GM18867 (cell line): Measurements from ENCODE around the gene ATP6V0C.
"Not testable (repeated sequence)": the region's sequence is repeated elsewhere in the genome, so short reads cannot be mapped to it uniquely, and the experiment has no call there.

ENCODE experiments used
- ATAC-seq: cut with Tn5 transposase; IDR thresholded peaks from one replicate; pipeline ENCODE4 v1.9.1; 2021; ENCODE audit warnings: mild to moderate bottlenecking, moderate library complexity; ENCODE audit not compliant: unreplicated experiment

The ATP6V0C gene

GRCh38 chr16:2527071-2527783 lies 13.5 kb downstream of the ATP6V0C start:
- no peak for ATAC-seq

GRCh38 chr16:2527784-2528100 lies 14.0 kb downstream of the ATP6V0C start:
- no peak for ATAC-seq

DNA sequence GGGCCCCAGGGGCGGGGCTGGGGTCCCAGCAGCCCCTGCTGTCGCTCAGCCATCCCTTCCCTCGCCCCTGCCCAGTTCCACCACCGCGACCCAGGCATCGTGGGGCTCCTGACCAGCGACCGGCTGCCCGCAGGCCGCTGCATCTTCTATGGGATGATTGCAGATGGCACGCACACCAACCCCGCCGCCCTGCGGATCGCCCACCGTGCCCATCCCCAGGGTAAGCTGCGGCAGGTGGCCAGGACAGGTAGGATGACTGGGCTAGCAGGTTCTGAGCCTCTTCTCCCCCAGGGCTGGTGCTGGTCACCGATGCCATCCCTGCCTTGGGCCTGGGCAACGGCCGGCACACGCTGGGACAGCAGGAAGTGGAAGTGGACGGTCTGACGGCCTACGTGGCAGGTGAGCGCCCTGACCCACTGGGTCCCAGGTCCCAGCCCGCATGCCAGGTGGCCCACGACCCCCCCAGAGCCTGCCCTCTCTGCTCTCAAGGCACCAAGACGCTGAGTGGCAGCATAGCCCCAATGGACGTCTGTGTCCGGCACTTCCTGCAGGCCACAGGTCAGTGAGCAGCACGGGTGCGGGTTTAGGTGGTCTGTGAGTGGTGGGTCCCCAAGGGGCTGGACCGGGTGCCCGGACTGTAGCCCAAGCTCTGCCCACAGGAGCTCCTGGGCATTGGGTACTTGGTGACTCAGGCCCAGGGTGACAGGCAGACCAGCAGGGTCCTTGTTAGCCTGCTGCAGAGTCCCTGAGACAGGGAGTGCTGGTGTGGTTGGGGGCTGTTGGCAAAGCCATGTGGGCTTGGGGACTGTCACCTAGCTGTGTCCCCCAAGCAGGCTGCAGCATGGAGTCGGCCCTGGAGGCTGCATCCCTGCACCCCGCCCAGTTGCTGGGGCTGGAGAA lies 14.7 kb downstream of the ATP6V0C start:
- ATAC-seq: no peak

DNA sequence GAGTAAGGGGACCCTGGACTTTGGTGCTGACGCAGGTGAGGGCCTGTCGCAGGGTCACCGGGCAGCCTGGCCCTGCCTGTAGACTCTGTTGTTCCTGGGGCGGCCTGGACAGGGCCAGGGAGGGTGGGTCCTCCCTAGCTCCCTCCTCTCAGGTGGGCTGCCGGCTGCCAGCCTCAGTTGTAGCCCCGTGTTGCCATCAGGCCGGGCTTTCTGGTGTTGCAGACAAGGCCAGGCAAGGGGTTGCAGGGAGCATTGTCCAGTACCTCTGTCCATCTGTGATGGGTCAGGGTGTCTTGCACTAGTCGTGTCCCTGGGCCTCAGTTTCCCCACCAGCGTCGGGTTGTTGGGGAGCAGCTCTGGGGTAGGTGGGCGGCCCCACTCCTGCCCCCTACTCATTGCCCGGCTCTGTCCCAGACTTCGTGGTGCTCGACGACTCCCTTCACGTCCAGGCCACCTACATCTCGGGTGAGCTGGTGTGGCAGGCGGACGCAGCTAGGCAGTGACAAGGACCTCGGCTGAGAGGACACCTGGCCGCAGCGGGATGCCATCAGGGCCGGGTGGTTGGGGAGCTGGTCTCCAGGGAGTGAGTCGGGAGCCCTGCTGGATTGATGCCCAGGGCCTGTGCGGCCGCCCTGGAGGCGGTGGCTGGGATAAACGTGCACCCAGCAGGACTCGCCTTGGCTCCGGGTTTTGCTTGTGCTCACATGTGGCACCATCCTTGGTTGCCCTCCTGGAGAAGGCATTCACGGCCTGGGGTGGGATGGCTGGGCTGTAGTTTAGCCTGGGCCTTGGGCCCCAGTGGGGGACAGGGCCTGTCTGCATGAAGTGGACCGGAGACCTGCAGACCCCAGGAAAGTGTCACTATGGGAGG lies 15.5 kb downstream of the ATP6V0C start:
- no peak for ATAC-seq

GRCh38 chr16:2529961-2530628 lies 16.3 kb downstream of the ATP6V0C start:
- ATAC-seq: no peak

GRCh38 chr16:2530629-2531318 lies 17.0 kb downstream of the ATP6V0C start:
- ATAC-seq: no peak

- ATAC-seq: peak; percentile 1
Observed at GRCh38 chr16:2531371-2531695, 17.6 kb downstream of the ATP6V0C start, which contains the start of gene CEMP1. Gene CEMP1, minus strand, starts transcription at chr16:2531408. Its CDS starts 335 bp downstream, at chr16:2531073.

DNA sequence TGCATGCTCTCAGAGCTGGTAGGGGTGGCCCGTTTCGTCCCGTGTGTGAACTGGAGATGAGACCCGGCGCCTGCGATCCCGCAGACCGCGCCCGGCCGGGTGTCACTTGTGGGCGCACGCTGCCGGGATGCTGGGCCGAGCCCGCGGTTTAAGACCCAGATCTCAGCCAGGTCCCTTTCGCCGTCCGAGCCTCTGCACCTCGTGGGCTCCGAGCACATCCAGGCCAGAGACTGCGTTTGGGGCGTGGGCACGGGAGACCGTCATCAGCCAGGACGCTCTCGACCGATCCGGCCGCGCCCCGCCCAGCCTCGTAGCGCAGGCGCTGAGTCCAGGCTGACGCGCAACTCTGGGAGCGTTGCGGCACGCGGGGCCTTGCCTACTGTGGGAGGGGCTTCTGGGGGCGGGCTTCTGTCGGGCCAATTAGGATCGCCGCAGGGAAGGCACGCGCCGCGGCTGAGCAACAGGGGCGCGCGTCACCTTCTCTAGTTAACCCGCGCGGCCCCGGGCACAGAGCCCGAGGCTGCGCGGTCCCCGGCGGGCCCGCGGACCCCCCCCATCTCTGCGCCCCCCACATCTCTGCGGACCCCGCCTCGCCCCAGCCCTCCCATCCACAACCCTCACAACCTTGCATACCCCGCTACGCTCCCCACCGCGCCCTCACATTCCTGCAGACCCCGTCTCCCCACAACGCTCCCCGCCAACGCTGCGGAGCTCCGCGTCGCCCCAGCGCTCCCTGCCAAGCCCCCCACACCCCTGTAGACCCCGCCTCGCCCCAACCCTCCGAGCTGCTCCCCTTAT lies 18.1 kb downstream of the ATP6V0C start:
- peak; percentile 85 for ATAC-seq

DNA sequence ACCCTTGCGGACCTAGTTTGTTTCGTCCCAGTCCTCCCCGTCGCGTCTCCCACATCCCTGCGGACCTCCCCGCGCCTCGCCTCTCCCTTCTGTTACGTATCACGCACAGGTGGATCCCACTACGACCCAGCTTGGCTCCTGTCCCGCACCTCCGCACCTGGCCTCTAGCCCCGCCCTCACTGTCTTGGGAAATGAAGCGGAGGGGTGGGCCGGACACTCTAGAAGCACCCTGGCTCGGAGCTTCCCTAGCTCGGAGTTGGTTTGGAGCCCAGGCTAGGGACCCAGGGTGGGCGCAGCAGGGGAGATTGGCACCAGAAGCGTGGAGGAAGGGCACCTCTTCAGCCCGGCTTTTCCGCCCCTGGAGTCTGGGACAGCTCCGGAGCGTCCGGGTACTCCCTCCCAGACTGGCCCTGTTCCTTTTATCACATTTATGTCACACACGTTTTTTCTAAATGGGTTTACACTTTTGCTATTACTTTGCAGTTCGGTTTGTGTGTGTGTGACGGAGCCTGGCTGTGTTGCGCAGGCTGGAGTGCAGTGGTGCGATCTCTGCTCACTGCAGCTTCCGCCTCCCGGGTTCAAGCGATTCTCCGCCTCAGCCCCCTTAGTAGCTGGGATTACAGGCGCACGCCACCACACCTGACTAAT lies 18.9 kb downstream of the ATP6V0C start:
- no peak for ATAC-seq

DNA sequence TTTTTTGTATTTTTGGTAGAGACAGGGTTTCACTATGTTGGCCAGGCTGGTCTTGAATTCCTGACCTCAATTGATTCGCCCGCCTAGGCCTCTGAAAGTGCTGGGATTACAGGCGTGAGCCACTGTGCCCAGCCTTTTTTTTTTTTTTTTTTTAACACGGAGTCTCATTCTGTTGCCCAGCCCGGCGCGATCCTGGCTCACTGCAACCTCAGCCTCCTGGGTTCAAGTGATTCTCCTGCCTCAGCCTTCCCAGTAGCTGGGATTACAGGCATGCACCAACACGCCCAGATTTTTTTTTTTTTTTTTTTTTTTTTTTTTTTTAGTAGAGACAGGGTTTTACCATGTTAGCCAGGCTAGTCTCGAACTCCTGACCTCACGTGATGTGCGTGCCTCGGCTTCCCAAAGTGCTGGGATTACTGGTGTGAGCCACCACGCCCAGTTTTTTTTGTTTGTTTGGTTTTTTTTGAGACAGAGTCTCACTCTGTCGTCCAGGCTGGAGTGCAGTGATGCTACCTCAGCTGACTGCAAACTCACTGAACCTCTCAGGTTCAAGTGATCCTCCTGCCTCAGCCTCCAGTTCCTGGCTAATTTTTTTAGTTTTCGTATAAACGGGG lies 19.5 kb downstream of the ATP6V0C start:
- not testable (repeated sequence) for ATAC-seq

- no peak for ATAC-seq
Observed at GRCh38 chr16:2533912-2534311, 20.2 kb downstream of the ATP6V0C start.

DNA sequence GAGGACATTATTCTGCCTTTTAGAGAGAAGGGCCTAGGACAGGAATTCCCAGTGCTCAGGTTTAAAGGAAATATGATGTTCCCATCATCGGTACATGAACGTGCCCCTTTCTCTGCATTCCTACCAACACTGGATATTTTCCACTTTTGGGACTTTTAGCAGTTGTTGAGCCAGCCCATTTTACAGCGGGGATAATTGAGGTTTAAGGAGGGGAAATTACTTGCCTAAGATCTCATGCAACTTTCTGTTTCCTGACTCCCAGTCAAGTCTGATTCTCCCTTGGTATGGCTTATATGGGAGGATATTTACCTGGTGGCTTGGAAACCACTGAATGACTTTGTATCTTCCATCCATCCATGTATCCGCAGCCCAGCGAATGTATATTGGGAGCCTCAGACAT lies 20.6 kb downstream of the ATP6V0C start:
- ATAC-seq: not testable (repeated sequence)

GRCh38 chr16:2535625-2536013 lies 21.9 kb downstream of the ATP6V0C start:
- ATAC-seq: no peak

DNA sequence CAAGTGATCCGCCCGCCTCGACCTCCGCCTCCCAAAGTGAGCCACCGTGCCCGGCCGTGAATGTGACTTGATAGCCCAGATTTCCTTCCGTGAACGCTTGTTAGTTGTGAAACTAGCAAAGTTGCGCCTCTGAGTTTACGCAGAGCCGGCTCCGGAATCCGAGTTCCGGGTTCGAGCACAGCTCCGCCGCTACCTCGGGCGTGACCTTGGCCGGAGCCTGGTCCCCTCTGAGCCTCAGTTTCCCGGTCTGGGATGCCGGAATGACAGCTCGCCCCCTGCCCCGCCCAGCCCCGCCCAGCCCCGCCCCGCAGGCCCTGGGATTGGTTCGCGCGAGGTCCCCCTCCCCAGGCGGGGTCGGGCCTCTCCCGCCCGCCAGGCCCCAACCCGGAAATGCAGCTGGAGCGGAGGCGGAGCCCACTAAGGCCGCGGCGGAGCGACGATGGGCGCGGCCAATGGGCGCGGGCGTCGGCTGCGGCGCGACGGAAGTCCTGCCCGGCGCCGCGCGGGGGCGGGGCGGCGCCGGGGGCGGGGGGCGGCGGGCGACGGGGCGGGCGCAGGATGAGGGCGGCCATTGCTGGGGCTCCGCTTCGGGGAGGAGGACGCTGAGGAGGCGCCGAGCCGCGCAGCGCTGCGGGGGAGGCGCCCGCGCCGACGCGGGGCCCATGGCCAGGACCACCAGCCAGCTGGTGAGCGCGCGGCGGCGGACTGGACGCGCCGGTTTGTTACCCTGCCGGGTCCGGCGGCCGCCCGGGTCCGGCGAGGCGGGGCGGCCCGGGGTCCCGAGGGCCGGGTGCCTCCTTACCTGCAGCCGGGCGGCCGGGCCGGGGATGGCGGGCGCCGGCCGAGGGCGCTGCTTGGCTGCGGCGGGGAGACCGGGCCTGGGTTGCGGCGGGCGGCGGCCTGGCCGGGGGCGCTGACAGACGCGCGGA lies 24.0 kb downstream of the ATP6V0C start, which contains the start of gene PDPK1:
PDPK1 (plus strand) TSS at position 571 of the 929 bp plus-strand sequence; CDS start at position 663, 92 bp downstream.
- ATAC-seq: peak; percentile 73

GRCh38 chr16:2539192-2539844 lies 25.6 kb downstream of the ATP6V0C start:
- not testable (repeated sequence) for ATAC-seq

DNA sequence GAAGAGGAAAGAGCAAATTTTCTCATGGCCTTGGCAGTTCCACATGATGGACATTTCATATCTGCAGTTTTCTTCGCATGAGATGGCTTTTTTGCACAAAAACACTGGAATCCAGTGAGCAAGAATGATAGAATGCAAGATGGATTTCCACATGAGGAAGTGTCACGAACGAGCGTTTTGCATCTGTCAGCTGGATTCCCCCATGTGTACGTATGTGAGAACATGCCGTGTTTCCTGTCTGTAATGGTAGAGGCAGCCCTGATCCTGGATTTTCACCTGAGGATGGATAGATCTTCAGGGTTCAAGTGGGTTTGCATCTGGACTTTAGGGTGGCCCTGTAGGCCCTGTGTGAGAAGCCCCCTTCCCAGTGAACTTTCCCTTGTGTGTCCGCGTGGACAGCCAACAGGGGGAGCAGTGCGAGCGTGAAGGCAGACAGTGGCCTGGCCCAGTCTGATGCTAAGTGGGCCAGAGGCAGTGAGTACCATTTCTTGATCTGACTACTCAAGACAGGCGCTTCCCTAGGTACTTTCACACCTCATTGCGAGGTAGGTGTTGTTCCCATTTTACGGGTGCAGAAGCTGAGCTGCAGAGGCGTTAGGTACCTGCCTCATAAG lies 26.2 kb downstream of the ATP6V0C start:
- ATAC-seq: not testable (repeated sequence)
